Smooth muscle cell of bladder (primary cell): Measurements from ENCODE around the gene PLEKHA3. TPM values are rescaled to one million over a fixed set of nuclear protein-coding genes. Genes with fewer than 3 reads are reported as not detected.

Experiments used
- total RNA-seq: library from RNA; depleted of rRNA; stranded (reverse); fragments of >200 nt; gene quantifications from 2 replicates; pipeline ENCODE4 v1.2.3, GENCODE V29; 2014

The PLEKHA3 gene
- 3.7 and 5.6 TPM in 2 replicates for total RNA-seq

GRCh38 chr2:178480227-178481181 is at the start of gene PLEKHA3:
TSS of gene PLEKHA3 (plus strand) at chr2:178480457. CDS start at chr2:178480870, 413 bp downstream.

GRCh38 chr2:178450774-178451525 is 29.3 kb upstream of the PLEKHA3 start, which contains the start of the genes PJVK and PRKRA:
TSS of gene PJVK (plus strand) at chr2:178451378. CDS start at chr2:178453410, 2,032 bp downstream.
TSS of gene PRKRA (minus strand) at chr2:178451175. CDS start at chr2:178451030, 145 bp downstream.

GRCh38 chr2:178478439-178479274 is 1.6 kb upstream of the PLEKHA3 start, which contains the start of gene FKBP7:
TSS of gene FKBP7 (minus strand) at chr2:178478600. CDS start at chr2:178478499, 101 bp downstream.

Other genes starting within 250 kb of the PLEKHA3 start
- 39.4 and 43.5 TPM in 2 replicates for gene PRKRA, start 29.3 kb upstream of the PLEKHA3 start, total RNA-seq
- 1.8 and 2.1 TPM in 2 replicates for gene PJVK, start 29.1 kb upstream of the PLEKHA3 start, total RNA-seq
- gene FKBP7, start 1.9 kb upstream of the PLEKHA3 start, total RNA-seq = 81.6 and 102 TPM in 2 replicates